Caco-2 (cell line): Measurements from ENCODE around the gene THADA. TPM values are rescaled to one million over a fixed set of nuclear protein-coding genes. Genes with fewer than 3 reads are reported as not detected.

Experiments used
- BruUV-seq: library from RNA; stranded (reverse); fragments of 400-500 nt; replicated peaks from 2 replicates; lab custom pipeline; 2021; lab: Mats Ljungman, UMichigan
- CTCF ChIA-PET: fragments of 300-600 bp; sonication (Branson Sonifier 250); formaldehyde crosslinking; loops from one replicate; lab custom pipeline; 2022; ENCODE audit warnings: antibody characterized with exemption; lab: Charles Lee
- POLR2A ChIA-PET: fragments of 300-600 bp; sonication (Branson Sonifier 250); formaldehyde crosslinking; loops from one replicate; lab custom pipeline; 2022; ENCODE audit warnings: antibody characterized with exemption; lab: Charles Lee
- DNase-seq, 2 experiments: peaks; one replicate each; pipeline versions ENCODE4 v3.0.0 to v3.0.0-alpha.2; 2020 to 2022
- H3K27me3 ChIP-seq: replicated peaks from 2 replicates; pipeline ENCODE4 v1.6.0; 2011; ENCODE audit warnings: low read length; ENCODE audit not compliant: control insufficient read depth, insufficient read depth
- H3K36me3 ChIP-seq: 2 replicates; pipeline ENCODE4 v1.5.1; 2011; ENCODE audit warnings: low read length; ENCODE audit not compliant: control insufficient read depth, insufficient read depth
- H3K4me1 ChIP-seq: fragments of 250-450 bp; sonication (Bioruptor Pico); 2 replicates; pipeline ENCODE4 v1.5.1; 2020; ENCODE audit warnings: mild to moderate bottlenecking
- H3K4me3 ChIP-seq: 2 replicates; pipeline ENCODE4 v1.5.1; 2011; ENCODE audit warnings: low read depth, mild to moderate bottlenecking, control low read depth, low read length
- H3K9me3 ChIP-seq: fragments of 250-450 bp; sonication (Bioruptor Pico); 2 replicates; pipeline ENCODE4 v1.5.1; 2020; ENCODE audit warnings: mild to moderate bottlenecking, moderate library complexity
- H3K27ac Mint-ChIP-seq: one replicate; pipeline ENCODE4 v1.8.0; 2022; ENCODE audit warnings: mixed read lengths; ENCODE audit not compliant: unreplicated experiment
- H3K27me3 Mint-ChIP-seq: one replicate; pipeline ENCODE4 v1.8.0; 2022; ENCODE audit warnings: mixed read lengths; ENCODE audit not compliant: insufficient read depth, unreplicated experiment
- H3K36me3 Mint-ChIP-seq: one replicate; pipeline ENCODE4 v1.8.0; 2022; ENCODE audit warnings: mild to moderate bottlenecking, mixed read lengths; ENCODE audit not compliant: insufficient read depth, unreplicated experiment
- H3K4me1 Mint-ChIP-seq: one replicate; pipeline ENCODE4 v1.8.0; 2022; ENCODE audit warnings: low read depth, mixed read lengths; ENCODE audit not compliant: unreplicated experiment
- H3K4me3 Mint-ChIP-seq: one replicate; pipeline ENCODE4 v1.8.0; 2022; ENCODE audit warnings: mild to moderate bottlenecking, moderate library complexity, mixed read lengths; ENCODE audit not compliant: unreplicated experiment
- H3K9me3 Mint-ChIP-seq: one replicate; pipeline ENCODE4 v1.8.0; 2022; ENCODE audit warnings: mixed read lengths; ENCODE audit not compliant: unreplicated experiment
- CTCF ChIP-seq, 2 experiments: fragments of 200-600 bp in 1 of 2; IDR thresholded peaks; 1 replicate in 1 of 2; 2 replicates in 1 of 2; pipeline versions ENCODE4 v1.5.1 to v1.8.0; 2011 to 2022; ENCODE audit warnings: antibody characterized with exemption in 1 of 2, control low read depth in 1 of 2, inconsistent platforms in 1 of 2, low read depth in 1 of 2, low read length in 1 of 2, mild to moderate bottlenecking in 1 of 2, moderate library complexity in 1 of 2; ENCODE audit not compliant: insufficient read depth in 1 of 2, severe bottlenecking in 1 of 2, unreplicated experiment in 1 of 2
- intact Hi-C: fragments of 100-400 bp; cut with micrococcal nuclease; formaldehyde crosslinking; loops from one replicate; pipeline ENCODE4 v1.10.0; 2022; ENCODE audit not compliant: unreplicated experiment
- total RNA-seq: library from RNA; stranded (reverse); gene quantifications from 2 replicates; pipeline ENCODE4 v1.2.3, GENCODE V29; 2022

Gene THADA
- total RNA-seq, 1 experiment from 2014 or later, result 33.8 TPM

DNA sequence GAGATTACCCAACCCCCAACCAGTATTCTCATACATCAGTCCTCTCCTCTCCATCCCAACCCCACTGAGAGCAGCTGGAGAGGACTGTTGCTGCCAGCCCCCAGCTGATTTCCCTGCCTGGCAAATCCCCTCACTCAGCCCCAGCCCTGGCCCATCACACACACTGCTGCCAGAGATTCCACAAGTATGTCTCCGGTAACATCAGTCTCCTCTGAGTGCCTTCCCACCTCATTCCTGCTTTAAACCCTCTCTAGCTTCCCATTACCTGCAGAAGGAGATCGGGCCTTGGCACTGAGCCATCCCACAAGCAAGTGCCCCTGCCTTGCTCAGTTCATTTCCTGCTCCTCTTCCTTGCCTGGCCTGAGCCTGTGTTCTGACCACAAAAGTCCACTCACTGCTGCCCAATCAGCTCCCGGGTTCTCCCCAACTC, 318.9 kb downstream of the THADA start:
- H3K4me3 Mint-ChIP-seq, result no peak overlapping the region
- no peak for TF ChIP-seq CTCF (IDR thresholded peaks at IDR 0.05; ENCODE audit: insufficient read depth in 1 of 2, low read depth in 1 of 2, low read length in 1 of 2, severe bottlenecking in 1 of 2, unreplicated experiment in 1 of 2)
- intact Hi-C loops, result no loop called here
- Histone ChIP-seq H3K4me1 (no peaks in the 10 kb centered on the region), H3K27me3 (no peaks in the 10 kb centered on the region), H3K4me3 (no peak overlapping the region), H3K9me3 (no peaks in the 10 kb centered on the region), H3K36me3 (no peaks in the 10 kb centered on the region; the same call in 1 of the 2 replicates)
- no TSS peak for BruUV-seq
- no peaks in the 10 kb centered on the region for H3K27me3 Mint-ChIP-seq
- H3K9me3 Mint-ChIP-seq, result peaks cover 1% of the 10 kb centered on the region
- H3K27ac Mint-ChIP-seq, result peak overlapping the region; percentile 14
- ChIA-PET POLR2A (no interaction called here), CTCF (no interaction called here)
- no peak for DNase-seq
- no peaks in the 10 kb centered on the region for H3K4me1 Mint-ChIP-seq
- H3K36me3 Mint-ChIP-seq, result peaks cover 10% of the 10 kb centered on the region

DNA sequence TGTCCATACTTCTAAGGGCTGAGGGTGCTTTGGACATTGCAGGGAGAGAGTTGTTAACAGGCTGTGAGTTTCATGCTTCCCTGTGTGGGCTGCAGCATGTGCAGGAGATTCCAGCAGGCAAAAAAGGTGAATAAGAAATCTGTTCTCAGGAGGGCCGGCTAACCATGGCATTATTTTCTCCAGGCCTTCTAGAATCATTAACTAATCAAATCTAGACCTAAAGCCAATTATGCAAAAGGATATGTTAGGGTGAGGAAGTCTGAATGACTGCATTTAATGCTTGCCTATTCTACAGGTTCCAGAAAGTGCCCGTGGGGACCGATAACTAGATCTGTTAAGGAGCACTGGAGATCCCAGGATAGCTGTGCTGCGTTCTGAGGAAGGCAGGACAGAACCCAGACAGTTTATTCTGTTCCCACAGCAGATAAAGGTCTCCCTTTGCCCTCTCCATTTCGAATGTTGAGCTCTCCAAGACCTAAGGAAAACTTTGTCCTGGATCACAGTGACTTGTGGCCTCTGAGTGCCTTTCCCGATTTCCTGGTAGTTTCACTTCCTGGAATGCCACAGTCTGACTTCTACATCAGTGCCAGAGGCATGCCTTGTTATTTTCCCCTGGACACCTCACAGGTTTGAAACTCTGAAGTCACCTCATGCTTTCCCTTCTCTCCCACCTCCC, 319.4 kb downstream of the THADA start:
- no TSS peak for BruUV-seq
- no peak for TF ChIP-seq CTCF (IDR thresholded peaks at IDR 0.05; ENCODE audit: insufficient read depth in 1 of 2, low read depth in 1 of 2, low read length in 1 of 2, severe bottlenecking in 1 of 2, unreplicated experiment in 1 of 2)
- Histone ChIP-seq H3K4me3 (no peak overlapping the region), H3K27me3 (no peaks in the 10 kb centered on the region), H3K9me3 (no peaks in the 10 kb centered on the region), H3K36me3 (no peaks in the 10 kb centered on the region; the same call in 1 of the 2 replicates), H3K4me1 (no peaks in the 10 kb centered on the region)
- intact Hi-C loops, result no loop called here
- Mint-ChIP-seq H3K27ac (peak overlapping the region; percentile 14), H3K9me3 (no peaks in the 10 kb centered on the region), H3K36me3 (peaks cover 10% of the 10 kb centered on the region), H3K27me3 (no peaks in the 10 kb centered on the region), H3K4me1 (no peaks in the 10 kb centered on the region), H3K4me3 (no peak overlapping the region)
- DNase-seq, result no peak
- ChIA-PET CTCF (no interaction called here), POLR2A (no interaction called here)

GRCh38 chr2:43274721-43275120, 321.1 kb downstream of the THADA start:
- H3K27ac Mint-ChIP-seq, result no peak overlapping the region
- H3K4me3 Mint-ChIP-seq, result no peak overlapping the region
- no TSS peak for BruUV-seq

More at GRCh38 chr2:43274721-43275120, 321.1 kb downstream of the THADA start:
- H3K4me1 Mint-ChIP-seq, result no peaks in the 10 kb centered on the region
- no peaks in the 10 kb centered on the region for H3K4me1 ChIP-seq
- no peaks in the 10 kb centered on the region for H3K27me3 ChIP-seq
- no peaks in the 10 kb centered on the region for H3K9me3 ChIP-seq
- TF ChIP-seq CTCF (IDR thresholded peaks at IDR 0.05; ENCODE audit: insufficient read depth in 1 of 2, low read depth in 1 of 2, low read length in 1 of 2, severe bottlenecking in 1 of 2, unreplicated experiment in 1 of 2), result no peak
- CTCF ChIA-PET, result no interaction called here
- intact Hi-C loops, result no loop called here
- no peaks in the 10 kb centered on the region for H3K27me3 Mint-ChIP-seq
- H3K36me3 ChIP-seq, result no peaks in the 10 kb centered on the region; the same call in 1 of the 2 replicates
- POLR2A ChIA-PET, result no interaction called here
- DNase-seq, result no peak
- no peak overlapping the region for H3K4me3 ChIP-seq
- peaks cover 2% of the 10 kb centered on the region for H3K36me3 Mint-ChIP-seq
- H3K9me3 Mint-ChIP-seq, result no peaks in the 10 kb centered on the region
